ENCODE data around the gene SGK1.

- no peak for TF ChIP-seq CTCF (IDR thresholded peaks at IDR 0.05; ENCODE audit: poor library complexity)
- TF ChIP-seq EZH2 (IDR thresholded peaks at IDR 0.05; ENCODE audit: borderline replicate concordance): no peak
- TF ChIP-seq EZH2phosphoT487 (IDR thresholded peaks at IDR 0.05; ENCODE audit: low read depth, severe bottlenecking, unreplicated experiment): no peak
Observed at GRCh38 chr6:134257516-134257915, 60.4 kb downstream of the SGK1 start.

All from hepatocyte (in vitro differentiated cells).